ENCODE results near the gene MZT2B. TPM values are rescaled to one million over a fixed set of nuclear protein-coding genes. Genes with fewer than 3 reads are reported as not detected.
"Not testable (repeated sequence)": the region's sequence is repeated elsewhere in the genome, so short reads cannot be mapped to it uniquely, and the experiment has no call there.

MZT2B gene
- 153 and 186 TPM in 2 replicates for total RNA-seq

DNA sequence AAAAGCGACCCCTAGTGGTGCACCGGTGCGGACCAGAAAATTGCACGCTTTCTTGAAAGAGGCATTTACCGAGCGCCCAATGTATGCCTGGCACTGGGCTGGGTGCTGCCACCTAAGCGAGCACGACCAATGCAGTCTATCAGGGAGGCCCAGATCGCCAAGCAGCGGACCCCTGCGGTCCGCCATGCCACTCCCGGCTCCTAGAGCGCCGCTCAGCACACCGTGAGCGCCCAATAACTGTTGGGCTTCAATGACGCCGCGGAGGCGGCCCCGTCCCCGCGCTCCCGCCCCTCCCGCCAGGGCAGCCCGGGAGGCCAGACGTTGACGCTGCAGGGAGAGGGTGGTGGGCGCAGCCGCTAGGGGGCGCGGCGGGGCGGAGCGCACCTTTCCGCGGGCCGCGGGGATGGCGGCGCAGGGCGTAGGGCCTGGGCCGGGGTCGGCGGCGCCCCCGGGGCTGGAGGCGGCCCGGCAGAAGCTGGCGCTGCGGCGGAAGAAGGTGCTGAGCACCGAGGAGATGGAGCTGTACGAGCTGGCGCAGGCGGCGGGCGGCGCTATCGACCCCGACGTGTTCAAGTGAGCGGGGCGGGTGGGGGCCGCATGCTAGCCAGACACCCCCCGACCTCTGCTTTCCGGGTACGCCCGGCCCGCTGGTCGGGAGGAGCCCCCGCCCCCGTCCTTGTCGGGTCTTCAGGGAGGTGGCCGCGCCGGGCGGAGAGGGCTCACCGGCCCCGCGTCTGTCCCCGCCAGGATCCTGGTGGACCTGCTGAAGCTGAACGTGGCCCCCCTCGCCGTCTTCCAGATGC, at the start of gene MZT2B:
MZT2B (plus strand) TSS at position 383 of the 803 bp plus-strand sequence; CDS start at position 404, 21 bp downstream.
- peak; percentile 62 to 86 for DNase-seq (ENCODE audit: low read depth in 2 of 2)

- DNase-seq (ENCODE audit: low read depth in 2 of 2), result no peak
Measured at GRCh38 chr2:130135692-130136541, 46.1 kb upstream of the MZT2B start.

DNA sequence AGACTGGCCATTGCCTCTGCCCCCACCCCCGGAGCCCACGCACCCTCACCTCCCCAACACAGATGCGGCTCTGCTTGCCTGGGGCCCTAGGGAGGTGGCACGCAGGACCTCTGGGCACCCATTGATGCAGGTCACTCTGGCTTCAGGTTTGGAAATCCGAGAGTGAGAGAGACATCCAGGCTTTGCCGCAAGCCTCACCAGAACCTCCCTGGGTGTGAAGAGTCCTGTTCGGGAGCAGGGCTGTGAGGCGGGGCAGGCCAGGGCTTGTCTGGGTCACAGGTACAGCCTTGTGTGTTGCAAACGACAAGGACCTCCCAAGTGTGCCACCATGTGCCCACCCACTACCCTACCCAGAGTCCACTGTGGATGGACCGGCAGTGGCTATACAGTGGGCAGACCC, 45.5 kb upstream of the MZT2B start:
- not testable (repeated sequence) for DNase-seq (ENCODE audit: low read depth in 2 of 2)

DNA sequence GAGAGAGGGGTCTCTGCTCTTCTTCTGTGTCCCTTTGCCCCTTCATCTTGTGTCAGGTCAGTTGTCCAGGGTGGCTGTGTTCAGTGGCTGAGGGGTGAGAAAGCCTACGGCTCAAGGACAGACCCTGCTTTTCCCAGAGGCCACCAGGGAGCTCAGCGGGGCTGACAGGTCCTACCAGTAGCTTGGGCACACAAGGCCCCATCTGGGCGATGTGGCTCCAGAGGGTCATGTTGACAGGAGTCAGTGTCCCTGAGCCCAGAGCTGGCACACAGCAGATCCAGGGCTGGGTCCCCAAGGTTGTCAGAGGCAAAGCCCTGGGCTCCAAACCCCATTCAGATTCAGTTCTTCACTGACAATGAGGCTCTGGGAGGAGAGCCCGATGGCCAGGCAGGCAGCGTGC, 44.9 kb upstream of the MZT2B start:
- DNase-seq (ENCODE audit: low read depth in 2 of 2), result not testable (repeated sequence)

DNA sequence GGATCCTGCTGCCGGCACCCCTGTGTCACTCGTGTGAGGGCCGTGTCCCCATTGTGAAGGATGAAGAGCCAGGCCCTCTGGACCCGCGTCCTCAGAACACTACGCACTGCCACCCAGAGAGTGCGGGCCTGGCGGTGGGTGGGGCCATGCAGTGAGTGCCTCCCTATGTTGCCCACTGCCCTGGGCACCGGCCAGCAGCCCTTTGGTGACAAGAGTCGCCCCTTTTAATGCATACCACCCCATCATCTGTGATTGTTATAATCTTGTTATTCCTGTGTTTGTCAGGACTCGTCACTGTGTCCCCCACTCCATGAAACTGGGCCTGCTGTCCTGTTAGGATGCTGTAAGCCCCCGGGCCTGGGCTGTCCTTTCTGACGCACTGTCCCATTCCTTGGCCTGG, 43.7 kb upstream of the MZT2B start:
- not testable (repeated sequence) for DNase-seq (ENCODE audit: low read depth in 2 of 2)

DNA sequence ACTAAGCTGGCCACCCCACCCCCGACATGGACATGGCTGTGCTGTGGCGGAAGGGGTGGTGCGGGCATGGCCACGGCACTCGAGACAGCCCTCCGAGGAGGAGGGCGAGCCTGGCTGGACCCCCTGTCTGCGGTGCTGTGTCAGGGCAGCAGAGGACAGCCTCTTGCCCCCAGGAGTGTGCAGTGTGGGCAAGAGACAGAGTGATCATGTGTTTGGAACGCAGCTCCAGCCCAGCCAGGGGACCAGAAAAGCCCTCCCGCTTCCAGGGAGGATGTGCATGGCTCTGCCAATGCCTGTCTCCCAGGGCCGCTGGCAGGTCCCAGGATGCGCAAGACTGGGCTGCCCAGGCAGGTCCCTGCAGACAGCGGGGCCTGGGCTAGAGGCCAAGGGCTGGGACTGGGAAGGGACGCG, 43.2 kb upstream of the MZT2B start:
- not testable (repeated sequence) for DNase-seq (ENCODE audit: low read depth in 2 of 2)

- DNase-seq (ENCODE audit: low read depth in 2 of 2), result not testable (repeated sequence)
Measured at GRCh38 chr2:130139331-130140280, 42.5 kb upstream of the MZT2B start.

DNA sequence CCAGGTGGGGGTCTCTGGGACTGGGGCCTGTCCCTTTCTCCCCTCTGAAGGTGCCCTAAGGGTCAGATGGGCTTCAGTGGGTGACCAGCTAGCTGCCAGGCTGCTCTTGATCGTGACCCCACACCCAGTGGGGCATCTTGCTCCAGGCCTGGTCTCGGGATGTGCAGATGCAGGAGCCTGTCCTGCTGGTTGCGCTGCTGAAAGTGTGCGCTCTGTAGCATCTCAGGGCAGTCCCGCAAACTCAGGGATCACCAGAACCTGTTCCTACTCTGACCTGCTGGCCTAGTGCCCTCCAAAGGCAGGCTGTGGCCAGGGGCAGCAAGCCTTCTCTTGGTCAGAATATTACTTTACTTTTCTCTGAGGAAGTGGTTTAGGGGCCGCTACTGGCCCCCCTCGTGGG, 41.5 kb upstream of the MZT2B start:
- not testable (repeated sequence) for DNase-seq (ENCODE audit: low read depth in 2 of 2)

- not testable (repeated sequence) for DNase-seq (ENCODE audit: low read depth in 2 of 2)
Measured at GRCh38 chr2:130141002-130141401, 41.1 kb upstream of the MZT2B start.

- not testable (repeated sequence) for DNase-seq (ENCODE audit: low read depth in 2 of 2)
Measured at GRCh38 chr2:130141645-130142370, 40.3 kb upstream of the MZT2B start.

DNA sequence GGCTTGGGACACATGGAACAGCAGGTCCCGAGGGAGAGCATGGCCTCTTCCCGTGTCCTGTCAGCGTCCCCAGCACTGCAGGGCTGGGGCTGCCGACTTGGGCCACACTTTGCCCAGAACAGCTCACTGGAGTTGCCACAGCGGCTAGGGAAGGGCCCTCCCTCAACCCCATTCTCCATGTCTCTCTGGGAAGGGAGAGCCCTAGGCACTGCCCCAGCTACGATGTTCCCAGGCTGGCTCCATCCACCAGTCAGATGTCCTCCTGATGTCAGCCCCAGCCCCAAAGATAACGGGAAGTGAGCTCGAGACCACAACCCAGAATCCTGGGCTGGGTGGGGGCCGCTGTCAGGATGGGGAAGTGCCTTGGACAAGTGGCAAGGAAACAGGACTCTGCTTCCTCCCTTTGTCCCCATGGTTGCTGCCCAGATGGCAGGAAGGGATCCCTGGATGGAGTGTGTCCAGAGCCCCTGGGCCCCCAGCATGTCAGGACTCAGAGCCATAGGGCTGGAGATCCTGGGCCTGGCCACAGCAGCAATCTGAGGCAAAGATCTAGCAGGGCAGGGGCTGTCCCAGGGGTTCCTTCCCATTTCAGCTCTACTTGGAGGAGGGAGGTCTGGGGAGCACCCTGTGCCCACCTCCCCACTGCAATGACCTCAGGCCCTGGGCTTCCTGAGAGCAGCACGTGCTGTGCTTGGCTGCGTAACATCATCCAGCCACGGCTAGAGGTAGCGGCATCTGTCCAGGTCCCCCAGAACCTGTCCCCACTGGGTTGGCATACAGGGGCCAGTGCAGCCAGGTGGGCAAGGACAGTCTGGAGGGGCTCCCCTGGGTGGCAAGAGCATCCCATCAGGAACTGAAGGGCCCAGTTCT, 39.4 kb upstream of the MZT2B start:
- DNase-seq (ENCODE audit: low read depth in 2 of 2), result not testable (repeated sequence)

DNA sequence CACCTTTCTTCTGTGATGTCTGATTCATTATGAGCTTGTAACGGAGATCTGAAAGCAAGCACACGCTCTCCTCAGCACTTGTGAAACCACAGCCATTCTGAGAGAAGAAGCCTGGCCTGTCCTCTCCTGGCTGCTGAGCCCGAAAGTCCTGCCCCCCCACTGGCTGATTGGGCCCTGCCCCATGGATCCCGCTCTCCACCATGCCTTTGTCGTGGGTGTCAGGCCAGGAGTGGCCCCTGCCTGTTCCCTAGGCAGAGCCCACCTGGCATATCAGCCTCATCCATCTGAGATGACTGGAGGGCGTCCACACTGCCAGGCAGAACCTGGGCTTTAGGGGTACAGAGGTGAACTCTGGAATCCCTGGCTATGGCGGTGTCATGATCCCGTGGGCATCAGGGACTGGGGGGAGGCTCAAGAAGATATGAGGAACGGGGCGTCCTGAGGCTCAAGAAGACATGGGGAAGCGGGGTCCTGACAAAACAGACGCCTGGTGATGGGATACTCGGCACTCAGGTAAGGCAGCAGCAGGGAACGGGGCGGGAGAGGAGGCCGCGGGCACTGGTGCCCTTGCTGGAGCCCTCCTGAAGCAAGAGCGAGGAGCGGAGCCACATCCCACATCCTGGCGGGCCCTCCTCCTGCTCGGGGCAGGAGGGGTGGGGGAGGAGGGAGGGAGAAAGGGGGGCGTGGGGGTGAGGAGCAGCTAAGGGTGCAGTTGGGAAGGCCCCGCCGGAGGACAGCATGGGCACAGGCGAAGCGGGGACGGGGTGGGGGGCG, 38.6 kb upstream of the MZT2B start:
- DNase-seq (ENCODE audit: low read depth in 2 of 2), result not testable (repeated sequence)

GRCh38 chr2:130145006-130145414, 37.1 kb upstream of the MZT2B start, which contains the start of gene CCDC74B:
CCDC74B (minus strand) TSS chr2:130145112; CDS start chr2:130144996, 116 bp downstream.
- DNase-seq (ENCODE audit: low read depth in 2 of 2), result not testable (repeated sequence)

GRCh38 chr2:130148515-130148914, 33.5 kb upstream of the MZT2B start:
- DNase-seq (ENCODE audit: low read depth in 2 of 2), result not testable (repeated sequence)

- no peak for DNase-seq (ENCODE audit: low read depth in 2 of 2)
Measured at GRCh38 chr2:130150181-130151144, 31.6 kb upstream of the MZT2B start.

- not testable (repeated sequence) for DNase-seq (ENCODE audit: low read depth in 2 of 2)
Measured at GRCh38 chr2:130151145-130151512, 30.9 kb upstream of the MZT2B start.

GRCh38 chr2:130152136-130152815, 29.8 kb upstream of the MZT2B start:
- not testable (repeated sequence) for DNase-seq (ENCODE audit: low read depth in 2 of 2)
